AG04449 (cell line): ENCODE results near the gene PLCL1.
"Not testable (repeated sequence)": the region's sequence is repeated elsewhere in the genome, so short reads cannot be mapped to it uniquely, and the experiment has no call there.

Experiments used
- CTCF ChIA-PET: fragments of 350-600 bp; formaldehyde crosslinking; extraction: SDS; loops from one replicate; lab custom pipeline; 2021; ENCODE audit warnings: antibody characterized with exemption; lab: Yijun Ruan, JAX
- POLR2A ChIA-PET: fragments of 400-600, 350-600 bp; formaldehyde crosslinking; extraction: SDS; loops from one replicate; lab custom pipeline; 2020; ENCODE audit warnings: antibody characterized with exemption, inconsistent platforms; lab: Yijun Ruan, JAX
- DNase-seq: peaks from one replicate; pipeline ENCODE4 v3.0.0-alpha.2; 2010; ENCODE audit warnings: low read depth, low spot score
- H3K4me3 ChIP-seq: 2 replicates; pipeline ENCODE4 v1.5.1; 2011; ENCODE audit warnings: low read depth, mild to moderate bottlenecking, control low read depth, low read length
- CTCF ChIP-seq: IDR thresholded peaks from one replicate; pipeline ENCODE4 v1.5.1; 2011; ENCODE audit warnings: mild to moderate bottlenecking, moderate library complexity, low read length, control low read depth, inconsistent platforms; ENCODE audit not compliant: insufficient read depth; ENCODE audit errors: missing control alignments

The PLCL1 gene

GRCh38 chr2:198028955-198029354, 224.6 kb downstream of the PLCL1 start:
- ChIA-PET POLR2A (no interaction called here), CTCF (no interaction called here)
- H3K4me3 ChIP-seq, result no peak overlapping the region
- DNase-seq, result no peak
- TF ChIP-seq CTCF, result no peak

GRCh38 chr2:198029576-198029975, 225.2 kb downstream of the PLCL1 start:
- CTCF ChIA-PET, result interaction anchor here (1.0 kb wide), 1 partner anchor 44 kb away, joined by 3 read pairs; no protein-coding TSS in a partner anchor
- H3K4me3 ChIP-seq, DNase-seq, POLR2A ChIA-PET: not testable (repeated sequence)

GRCh38 chr2:198033626-198034025, 229.2 kb downstream of the PLCL1 start:
- no peak for TF ChIP-seq CTCF
- ChIA-PET CTCF (no interaction called here), POLR2A (no interaction called here)
- no peak overlapping the region for H3K4me3 ChIP-seq
- DNase-seq, result no peak

GRCh38 chr2:198036029-198036879, 231.9 kb downstream of the PLCL1 start:
- CTCF ChIA-PET, result interaction anchor here (1.4 kb wide), 1 partner anchor 32 kb away, joined by 3 read pairs; no protein-coding TSS in a partner anchor
- TF ChIP-seq CTCF, result no peak
- no peak for DNase-seq
- H3K4me3 ChIP-seq, result no peak overlapping the region
- POLR2A ChIA-PET, result no interaction called here

GRCh38 chr2:198040835-198041234, 236.4 kb downstream of the PLCL1 start:
- ChIA-PET CTCF (no interaction called here), POLR2A (no interaction called here)
- no peak for TF ChIP-seq CTCF

GRCh38 chr2:198042189-198042588, 237.8 kb downstream of the PLCL1 start:
- H3K4me3 ChIP-seq, result no peak overlapping the region
- ChIA-PET POLR2A (no interaction called here), CTCF (interaction anchor here (1.2 kb wide), 1 partner anchor 229 kb away, joined by 3 read pairs; no protein-coding TSS in a partner anchor)
- no peak for DNase-seq
- TF ChIP-seq CTCF, result no peak

More at GRCh38 chr2:198040835-198041234, 236.4 kb downstream of the PLCL1 start:
- no peak overlapping the region for H3K4me3 ChIP-seq
- DNase-seq, result no peak
